ENCODE measurements around the gene DDI2. TPM values are rescaled to one million over a fixed set of nuclear protein-coding genes. Genes with fewer than 3 reads are reported as not detected.

The DDI2 gene
- total and polyA plus RNA-seq, 4 donors, result 9.5 to 72.5 (median 42.0) TPM

DNA sequence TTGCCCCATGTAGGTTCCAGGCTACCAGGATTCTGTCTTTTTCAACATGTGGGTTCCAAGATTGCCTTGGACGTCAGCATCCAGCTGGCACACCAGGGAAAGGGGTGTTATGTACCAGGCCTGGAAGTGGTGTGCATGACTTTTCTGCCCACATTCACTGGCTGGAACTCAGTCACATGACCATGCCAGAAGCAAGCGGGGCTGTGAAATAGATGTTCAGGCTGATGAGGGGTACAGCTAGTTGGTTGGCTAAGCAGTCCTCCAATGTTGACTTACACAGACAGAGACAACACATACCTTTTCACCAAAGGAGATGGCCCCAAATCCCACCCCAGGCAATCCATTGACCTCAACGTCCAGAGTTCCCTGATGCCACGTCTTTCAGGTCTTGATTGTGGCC, 52.6 kb downstream of the DDI2 start:
- no peak overlapping the region for H3K4me3 ChIP-seq (ENCODE audit: low read depth in 1 of 3, low read length in 3 of 3)
- H3K9ac ChIP-seq (ENCODE audit: low read depth in 1 of 2, low read length in 2 of 2), result no peak overlapping the region
- H3K9me3 ChIP-seq (ENCODE audit: control insufficient read depth in 4 of 4, low read length in 3 of 4), result no peaks in the 10 kb centered on the region
- no peak for TF ChIP-seq FOXA2 (IDR thresholded peaks at IDR 0.05)
- TF ChIP-seq TAF1 (conservative IDR thresholded peaks at IDR 0.05), result no peak
- no peak for TF ChIP-seq RXRA (IDR thresholded peaks at IDR 0.05)
- TF ChIP-seq YY1 (IDR thresholded peaks at IDR 0.05), result no peak
- no peak for TF ChIP-seq RAD21 (IDR thresholded peaks at IDR 0.05)
- TF ChIP-seq, protein P1, sequence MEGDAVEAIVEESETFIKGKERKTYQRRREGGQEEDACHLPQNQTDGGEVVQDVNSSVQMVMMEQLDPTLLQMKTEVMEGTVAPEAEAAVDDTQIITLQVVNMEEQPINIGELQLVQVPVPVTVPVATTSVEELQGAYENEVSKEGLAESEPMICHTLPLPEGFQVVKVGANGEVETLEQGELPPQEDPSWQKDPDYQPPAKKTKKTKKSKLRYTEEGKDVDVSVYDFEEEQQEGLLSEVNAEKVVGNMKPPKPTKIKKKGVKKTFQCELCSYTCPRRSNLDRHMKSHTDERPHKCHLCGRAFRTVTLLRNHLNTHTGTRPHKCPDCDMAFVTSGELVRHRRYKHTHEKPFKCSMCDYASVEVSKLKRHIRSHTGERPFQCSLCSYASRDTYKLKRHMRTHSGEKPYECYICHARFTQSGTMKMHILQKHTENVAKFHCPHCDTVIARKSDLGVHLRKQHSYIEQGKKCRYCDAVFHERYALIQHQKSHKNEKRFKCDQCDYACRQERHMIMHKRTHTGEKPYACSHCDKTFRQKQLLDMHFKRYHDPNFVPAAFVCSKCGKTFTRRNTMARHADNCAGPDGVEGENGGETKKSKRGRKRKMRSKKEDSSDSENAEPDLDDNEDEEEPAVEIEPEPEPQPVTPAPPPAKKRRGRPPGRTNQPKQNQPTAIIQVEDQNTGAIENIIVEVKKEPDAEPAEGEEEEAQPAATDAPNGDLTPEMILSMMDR (IDR thresholded peaks at IDR 0.05; ENCODE audit: low read depth, low read length, missing input control), result no peak
- TF ChIP-seq, protein P2, sequence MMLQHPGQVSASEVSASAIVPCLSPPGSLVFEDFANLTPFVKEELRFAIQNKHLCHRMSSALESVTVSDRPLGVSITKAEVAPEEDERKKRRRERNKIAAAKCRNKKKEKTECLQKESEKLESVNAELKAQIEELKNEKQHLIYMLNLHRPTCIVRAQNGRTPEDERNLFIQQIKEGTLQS (IDR thresholded peaks at IDR 0.05), result no peak
- TF ChIP-seq, protein P3, sequence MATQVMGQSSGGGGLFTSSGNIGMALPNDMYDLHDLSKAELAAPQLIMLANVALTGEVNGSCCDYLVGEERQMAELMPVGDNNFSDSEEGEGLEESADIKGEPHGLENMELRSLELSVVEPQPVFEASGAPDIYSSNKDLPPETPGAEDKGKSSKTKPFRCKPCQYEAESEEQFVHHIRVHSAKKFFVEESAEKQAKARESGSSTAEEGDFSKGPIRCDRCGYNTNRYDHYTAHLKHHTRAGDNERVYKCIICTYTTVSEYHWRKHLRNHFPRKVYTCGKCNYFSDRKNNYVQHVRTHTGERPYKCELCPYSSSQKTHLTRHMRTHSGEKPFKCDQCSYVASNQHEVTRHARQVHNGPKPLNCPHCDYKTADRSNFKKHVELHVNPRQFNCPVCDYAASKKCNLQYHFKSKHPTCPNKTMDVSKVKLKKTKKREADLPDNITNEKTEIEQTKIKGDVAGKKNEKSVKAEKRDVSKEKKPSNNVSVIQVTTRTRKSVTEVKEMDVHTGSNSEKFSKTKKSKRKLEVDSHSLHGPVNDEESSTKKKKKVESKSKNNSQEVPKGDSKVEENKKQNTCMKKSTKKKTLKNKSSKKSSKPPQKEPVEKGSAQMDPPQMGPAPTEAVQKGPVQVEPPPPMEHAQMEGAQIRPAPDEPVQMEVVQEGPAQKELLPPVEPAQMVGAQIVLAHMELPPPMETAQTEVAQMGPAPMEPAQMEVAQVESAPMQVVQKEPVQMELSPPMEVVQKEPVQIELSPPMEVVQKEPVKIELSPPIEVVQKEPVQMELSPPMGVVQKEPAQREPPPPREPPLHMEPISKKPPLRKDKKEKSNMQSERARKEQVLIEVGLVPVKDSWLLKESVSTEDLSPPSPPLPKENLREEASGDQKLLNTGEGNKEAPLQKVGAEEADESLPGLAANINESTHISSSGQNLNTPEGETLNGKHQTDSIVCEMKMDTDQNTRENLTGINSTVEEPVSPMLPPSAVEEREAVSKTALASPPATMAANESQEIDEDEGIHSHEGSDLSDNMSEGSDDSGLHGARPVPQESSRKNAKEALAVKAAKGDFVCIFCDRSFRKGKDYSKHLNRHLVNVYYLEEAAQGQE (IDR thresholded peaks at IDR 0.05), result no peak
- TF ChIP-seq, protein P4, sequence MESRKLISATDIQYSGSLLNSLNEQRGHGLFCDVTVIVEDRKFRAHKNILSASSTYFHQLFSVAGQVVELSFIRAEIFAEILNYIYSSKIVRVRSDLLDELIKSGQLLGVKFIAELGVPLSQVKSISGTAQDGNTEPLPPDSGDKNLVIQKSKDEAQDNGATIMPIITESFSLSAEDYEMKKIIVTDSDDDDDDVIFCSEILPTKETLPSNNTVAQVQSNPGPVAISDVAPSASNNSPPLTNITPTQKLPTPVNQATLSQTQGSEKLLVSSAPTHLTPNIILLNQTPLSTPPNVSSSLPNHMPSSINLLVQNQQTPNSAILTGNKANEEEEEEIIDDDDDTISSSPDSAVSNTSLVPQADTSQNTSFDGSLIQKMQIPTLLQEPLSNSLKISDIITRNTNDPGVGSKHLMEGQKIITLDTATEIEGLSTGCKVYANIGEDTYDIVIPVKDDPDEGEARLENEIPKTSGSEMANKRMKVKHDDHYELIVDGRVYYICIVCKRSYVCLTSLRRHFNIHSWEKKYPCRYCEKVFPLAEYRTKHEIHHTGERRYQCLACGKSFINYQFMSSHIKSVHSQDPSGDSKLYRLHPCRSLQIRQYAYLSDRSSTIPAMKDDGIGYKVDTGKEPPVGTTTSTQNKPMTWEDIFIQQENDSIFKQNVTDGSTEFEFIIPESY (IDR thresholded peaks at IDR 0.05), result no peak
- WGBS, result 74% methylated on average over 4 of the region's 4 CpGs
- peaks cover 2 to 6% (median 4%) of the 10 kb centered on the region in 4 donors for H3K4me1 ChIP-seq (ENCODE audit: control insufficient read depth in 4 of 4, insufficient read depth in 4 of 4, low read length in 3 of 4)
- no peak overlapping the region for H3K27ac ChIP-seq (ENCODE audit: low read depth in 1 of 2, low read length in 2 of 2)
- H3K36me3 ChIP-seq (ENCODE audit: control insufficient read depth in 4 of 4, insufficient read depth in 3 of 4, low read depth in 1 of 4, low read length in 3 of 4), result no peaks in the 10 kb centered on the region
- H3K27me3 ChIP-seq (ENCODE audit: control insufficient read depth in 4 of 4, insufficient read depth in 4 of 4, low read length in 3 of 4), result no peaks in the 10 kb centered on the region
- DNase-seq (ENCODE audit: low spot score), result no peak

DNA sequence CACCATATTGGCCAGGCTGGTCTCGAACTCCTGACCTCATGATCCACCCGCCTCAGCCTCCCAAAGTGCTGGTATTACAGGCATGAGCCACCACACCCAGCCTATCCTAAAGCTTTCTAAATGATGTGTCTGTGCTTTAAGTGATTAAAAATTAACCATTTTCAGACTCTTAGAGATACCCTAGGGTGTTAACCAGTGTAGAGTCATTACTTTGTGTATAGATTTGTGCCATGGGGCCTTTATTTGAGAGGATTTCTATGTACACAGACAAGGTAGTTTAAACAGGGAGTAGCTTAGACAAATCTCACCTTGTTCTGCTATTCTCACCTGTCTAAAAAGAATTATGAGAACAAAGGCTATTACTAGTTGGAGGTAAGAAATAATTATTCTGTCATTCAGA, 54.2 kb downstream of the DDI2 start:
- Histone ChIP-seq H3K9ac (ENCODE audit: low read depth in 1 of 2, low read length in 2 of 2) (no peak overlapping the region), H3K27me3 (ENCODE audit: control insufficient read depth in 4 of 4, insufficient read depth in 4 of 4, low read length in 3 of 4) (no peaks in the 10 kb centered on the region), H3K27ac (ENCODE audit: low read depth in 1 of 2, low read length in 2 of 2) (no peak overlapping the region), H3K36me3 (ENCODE audit: control insufficient read depth in 4 of 4, insufficient read depth in 3 of 4, low read depth in 1 of 4, low read length in 3 of 4) (no peaks in the 10 kb centered on the region), H3K4me1 (ENCODE audit: control insufficient read depth in 4 of 4, insufficient read depth in 4 of 4, low read length in 3 of 4) (peaks cover 2 to 6% (median 4%) of the 10 kb centered on the region in 4 donors), H3K9me3 (ENCODE audit: control insufficient read depth in 4 of 4, low read length in 3 of 4) (no peaks in the 10 kb centered on the region), H3K4me3 (ENCODE audit: low read depth in 1 of 3, low read length in 3 of 3) (no peak overlapping the region)
- 93% methylated on average over 2 of the region's 2 CpGs for WGBS
- DNase-seq (ENCODE audit: low spot score), result no peak
- TF ChIP-seq JUND (IDR thresholded peaks at IDR 0.05) (no peak), TAF1 (conservative IDR thresholded peaks at IDR 0.05) (no peak), NR2F2 (IDR thresholded peaks at IDR 0.05) (no peak), FOXA1 (IDR thresholded peaks at IDR 0.05) (no peak), RAD21 (IDR thresholded peaks at IDR 0.05) (no peak), YY1 (IDR thresholded peaks at IDR 0.05) (no peak), HNF4A (conservative IDR thresholded peaks at IDR 0.05) (no peak), EGR1 (IDR thresholded peaks at IDR 0.05; ENCODE audit: low read depth in 2 of 2) (no peak), SP1 (IDR thresholded peaks at IDR 0.05) (no peak), GABPA (IDR thresholded peaks at IDR 0.05 in 1 of 2, conservative IDR thresholded peaks at IDR 0.05 in 1 of 2) (no peak), HNF4G (IDR thresholded peaks at IDR 0.05) (no peak), RXRA (IDR thresholded peaks at IDR 0.05) (no peak)
- TF ChIP-seq, protein P2 (IDR thresholded peaks at IDR 0.05), result no peak
- TF ChIP-seq, protein P3 (IDR thresholded peaks at IDR 0.05), result no peak
- TF ChIP-seq, protein P1 (IDR thresholded peaks at IDR 0.05; ENCODE audit: low read depth, low read length, missing input control), result no peak
